ENCODE data around the gene LRP4. TPM values are rescaled to one million over a fixed set of nuclear protein-coding genes. Genes with fewer than 3 reads are reported as not detected.

LRP4 gene
- total and polyA plus RNA-seq, 2 of the 8 experiments (the other 6 are each of a cell fraction or from before 2014, with no cell fraction given): 5.4 to 22.1 TPM

- no peak overlapping the region for H3K9ac ChIP-seq (replicated peaks in 1 of 4; ENCODE audit: extremely low read depth in 1 of 4, low read depth in 3 of 4, low read length in 3 of 4)
- no peak overlapping the region for H3K23ac ChIP-seq (ENCODE audit: insufficient read length)
- no peak overlapping the region for H2AFZ ChIP-seq (ENCODE audit: low read length)
- ChIA-PET CTCF (ENCODE audit: partially characterized antibody) (no interaction called here), POLR2A (ENCODE audit: partially characterized antibody) (no interaction called here)
- H3K4me2 ChIP-seq (ENCODE audit: insufficient read depth in 1 of 2, low read depth in 2 of 2, low read length in 2 of 2): peak overlapping the region in 1 of 2 experiments; percentile 47; a peak in 1 of 4 replicates
- no peak overlapping the region for H3K14ac ChIP-seq (ENCODE audit: insufficient read length)
- no peak overlapping the region for H4K5ac ChIP-seq (ENCODE audit: insufficient read length, low read depth, low read length)
- FAIRE-seq (no peak), DNase-seq (ENCODE audit: low read depth in 1 of 2, low spot score in 2 of 2) (no peak)
- H3K18ac ChIP-seq (ENCODE audit: extremely low read depth, low read length): no peak overlapping the region
- no peak for TF ChIP-seq SP2 (IDR thresholded peaks at IDR 0.05; ENCODE audit: low read length)
- WGBS, 2 experiments (ENCODE audit: extremely low coverage in 1 of 2, insufficient coverage in 1 of 2, insufficient read length in 1 of 2, insufficient replicate concordance in 2 of 2, low coverage in 1 of 2, low lambda C conversion rate in 2 of 2, missing lambda C conversion rate in 1 of 2): 86% methylated on average over 1 of the region's 1 CpG; no CpG with 5 or more reads in 1 of the 2 experiments
- H2BK5ac ChIP-seq (ENCODE audit: low read depth, low read length): no peak overlapping the region
- no peak overlapping the region for H2BK20ac ChIP-seq (ENCODE audit: low read length)
- H3K36me3 ChIP-seq (ENCODE audit: control insufficient read depth in 2 of 4, insufficient read depth in 4 of 4, low read length in 3 of 4): no peaks in the 10 kb centered on the region; a peak in 1 of 8 replicates
- H3K9me3 ChIP-seq (ENCODE audit: insufficient read depth in 2 of 2, low read depth in 1 of 2, low read length in 1 of 2): no peaks in the 10 kb centered on the region
- H2AK5ac ChIP-seq (ENCODE audit: low read depth, low read length): no peak overlapping the region
- H3K23me2 ChIP-seq (ENCODE audit: low read depth, low read length): no peaks in the 10 kb centered on the region
- no peak overlapping the region for H2BK120ac ChIP-seq (replicated peaks; ENCODE audit: low read depth, low read length)
- H3K27ac ChIP-seq (ENCODE audit: low read depth, low read length): no peak overlapping the region
- H4K8ac ChIP-seq (ENCODE audit: extremely low read depth, insufficient read depth, low read length): no peak overlapping the region
- H4K91ac ChIP-seq (replicated peaks; ENCODE audit: insufficient read length, low read length): no peak overlapping the region
- H3K4me3 ChIP-seq (ENCODE audit: extremely low read depth in 1 of 4, insufficient read depth in 2 of 4, low read depth in 3 of 4, low read length in 4 of 4): no peak overlapping the region
- H2BK15ac ChIP-seq (ENCODE audit: low read length): no peak overlapping the region
- no peaks in the 10 kb centered on the region for H3K27me3 ChIP-seq (replicated peaks in 1 of 4; ENCODE audit: control insufficient read depth in 3 of 4, extremely low read depth in 1 of 4, insufficient read depth in 3 of 4, low read length in 3 of 4)
- peaks cover 10 to 13% of the 10 kb centered on the region in 2 experiments for H4K20me1 ChIP-seq (replicated peaks in 1 of 2; ENCODE audit: control insufficient read depth in 1 of 2, insufficient read depth in 2 of 2, low read length in 2 of 2)
- H3K79me1 ChIP-seq (ENCODE audit: low read depth, low read length): peaks cover 8% of the 10 kb centered on the region
- H3K56ac ChIP-seq (replicated peaks; ENCODE audit: insufficient read length, low read depth, low read length): no peak overlapping the region
- H2BK12ac ChIP-seq (ENCODE audit: low read depth, low read length): no peak overlapping the region
- peaks cover 29 to 98% of the 10 kb centered on the region in 2 experiments for H3K79me2 ChIP-seq (ENCODE audit: control insufficient read depth in 1 of 2, insufficient read depth in 2 of 2, low read length in 2 of 2)
- no peak overlapping the region for H3K4ac ChIP-seq (replicated peaks; ENCODE audit: insufficient read length, low read depth, low read length)
- peaks cover 0 to 8% (median 4%) of the 10 kb centered on the region in 4 experiments; a peak in 4 of 7 replicates for H3K4me1 ChIP-seq (replicated peaks in 1 of 4; ENCODE audit: control insufficient read depth in 3 of 4, insufficient read depth in 4 of 4, low read length in 3 of 4)
Measured at GRCh38 chr11:46836431-46836830, 81.9 kb downstream of the LRP4 start.
